Measurements from ENCODE around the gene COA7. TPM values are rescaled to one million over a fixed set of nuclear protein-coding genes. Genes with fewer than 3 reads are reported as not detected.

The COA7 gene
- polyA plus RNA-seq, 3 donors, result 4.8 to 8.5 (median 6.2) TPM

DNA sequence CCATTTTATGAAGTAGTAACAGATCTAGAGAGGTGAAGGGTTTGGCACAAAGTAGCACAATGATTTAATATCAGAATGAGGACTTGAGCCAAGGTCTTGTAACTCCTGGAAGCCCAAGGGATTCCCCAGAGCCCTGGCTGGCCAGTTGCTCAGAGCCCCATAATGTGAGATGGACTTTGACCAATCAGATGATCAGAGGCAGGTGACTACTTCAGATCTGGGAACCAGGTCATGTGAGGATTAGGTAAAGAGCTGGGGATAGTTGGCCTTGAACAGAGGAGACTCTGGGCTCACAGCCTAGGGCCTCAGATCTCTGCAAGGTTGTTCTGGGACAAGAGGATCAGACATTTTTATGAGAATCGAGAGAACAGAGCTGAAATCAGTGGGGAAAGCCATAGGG, 46.2 kb downstream of the COA7 start:
- no peak for DNase-seq
- H3K36me3 Mint-ChIP-seq, result no peaks in the 10 kb centered on the region
- intact Hi-C loops (cut with micrococcal nuclease), result no loop called here

GRCh38 chr1:52645261-52645660, 52.9 kb downstream of the COA7 start:
- Mint-ChIP-seq H3K9me3 (peaks cover 0 to 5% (median 2%) of the 10 kb centered on the region in 7 donors), H3K36me3 (peaks cover 0 to 4% of the 10 kb centered on the region in 2 donors), H3K27me3 (ENCODE audit: low read depth in 3 of 3) (peaks cover 0 to 4% (median 1%) of the 10 kb centered on the region in 3 donors), H3K27ac (no peak overlapping the region), H3K4me1 (peaks cover 6% of the 10 kb centered on the region), H3K4me3 (no peak overlapping the region)
- TF ChIP-seq, protein P1, sequence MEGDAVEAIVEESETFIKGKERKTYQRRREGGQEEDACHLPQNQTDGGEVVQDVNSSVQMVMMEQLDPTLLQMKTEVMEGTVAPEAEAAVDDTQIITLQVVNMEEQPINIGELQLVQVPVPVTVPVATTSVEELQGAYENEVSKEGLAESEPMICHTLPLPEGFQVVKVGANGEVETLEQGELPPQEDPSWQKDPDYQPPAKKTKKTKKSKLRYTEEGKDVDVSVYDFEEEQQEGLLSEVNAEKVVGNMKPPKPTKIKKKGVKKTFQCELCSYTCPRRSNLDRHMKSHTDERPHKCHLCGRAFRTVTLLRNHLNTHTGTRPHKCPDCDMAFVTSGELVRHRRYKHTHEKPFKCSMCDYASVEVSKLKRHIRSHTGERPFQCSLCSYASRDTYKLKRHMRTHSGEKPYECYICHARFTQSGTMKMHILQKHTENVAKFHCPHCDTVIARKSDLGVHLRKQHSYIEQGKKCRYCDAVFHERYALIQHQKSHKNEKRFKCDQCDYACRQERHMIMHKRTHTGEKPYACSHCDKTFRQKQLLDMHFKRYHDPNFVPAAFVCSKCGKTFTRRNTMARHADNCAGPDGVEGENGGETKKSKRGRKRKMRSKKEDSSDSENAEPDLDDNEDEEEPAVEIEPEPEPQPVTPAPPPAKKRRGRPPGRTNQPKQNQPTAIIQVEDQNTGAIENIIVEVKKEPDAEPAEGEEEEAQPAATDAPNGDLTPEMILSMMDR (IDR thresholded peaks at IDR 0.05), result no peak
- intact Hi-C loops (cut with micrococcal nuclease), result no loop called here
- DNase-seq, result no peak
- no peak overlapping the region for H3K4me2 ChIP-seq (replicated peaks; ENCODE audit: extremely low read depth, low read length, poor library complexity, severe bottlenecking)
- no peaks in the 10 kb centered on the region for H3K79me2 ChIP-seq (ENCODE audit: insufficient read depth, low read length)
- H3K9me3 ChIP-seq (replicated peaks in 1 of 2; ENCODE audit: control insufficient read depth in 1 of 2, insufficient read depth in 1 of 2, low read length in 2 of 2), result no peaks in the 10 kb centered on the region
- no peaks in the 10 kb centered on the region for H4K20me1 ChIP-seq (ENCODE audit: insufficient read depth, low read length)
- no peak overlapping the region for H2AFZ ChIP-seq (ENCODE audit: insufficient read depth, low read depth, low read length, poor library complexity, severe bottlenecking)
- WGBS (ENCODE audit: insufficient coverage), result 80% methylated on average over 1 of the region's 6 CpGs
- H3K4me3 ChIP-seq (replicated peaks in 1 of 3; ENCODE audit: low read depth in 2 of 3, low read length in 3 of 3), result no peak overlapping the region
- no peaks in the 10 kb centered on the region for H3K27me3 ChIP-seq (ENCODE audit: control insufficient read depth in 2 of 2, insufficient read depth in 2 of 2, low read length in 2 of 2)
- H3K36me3 ChIP-seq (replicated peaks in 1 of 2; ENCODE audit: control insufficient read depth in 1 of 2, insufficient read depth in 2 of 2, low read length in 2 of 2), result no peaks in the 10 kb centered on the region
- no peak overlapping the region for H3K9ac ChIP-seq (ENCODE audit: insufficient read depth, low read length, poor library complexity, severe bottlenecking)
- no peaks in the 10 kb centered on the region for H3K4me1 ChIP-seq (ENCODE audit: control insufficient read depth in 1 of 2, insufficient read depth in 2 of 2, low read length in 2 of 2)
- no peak overlapping the region for H3K27ac ChIP-seq (ENCODE audit: low read depth in 1 of 2, low read length in 2 of 2)

More for the DNA sequence above, 46.2 kb downstream of the COA7 start:
- Mint-ChIP-seq H3K4me3 (no peak overlapping the region), H3K4me1 (peaks cover 5% of the 10 kb centered on the region), H3K9me3 (peaks cover 0 to 3% (median 0%) of the 10 kb centered on the region in 7 donors), H3K27me3 (ENCODE audit: low read depth in 3 of 3) (no peaks in the 10 kb centered on the region), H3K27ac (no peak overlapping the region)
- no peak overlapping the region for H3K4me2 ChIP-seq (replicated peaks; ENCODE audit: extremely low read depth, low read length, poor library complexity, severe bottlenecking)
- no peak overlapping the region for H3K9ac ChIP-seq (ENCODE audit: insufficient read depth, low read length, poor library complexity, severe bottlenecking)
- no peak overlapping the region for H2AFZ ChIP-seq (ENCODE audit: insufficient read depth, low read depth, low read length, poor library complexity, severe bottlenecking)
- TF ChIP-seq, protein P1 (IDR thresholded peaks at IDR 0.05), result no peak
- no peaks in the 10 kb centered on the region for H3K27me3 ChIP-seq (ENCODE audit: control insufficient read depth in 2 of 2, insufficient read depth in 2 of 2, low read length in 2 of 2)
- H3K4me1 ChIP-seq (ENCODE audit: control insufficient read depth in 1 of 2, insufficient read depth in 2 of 2, low read length in 2 of 2), result no peaks in the 10 kb centered on the region
- H4K20me1 ChIP-seq (ENCODE audit: insufficient read depth, low read length), result no peaks in the 10 kb centered on the region
- WGBS (ENCODE audit: insufficient coverage), result no CpG with 5 or more reads among the region's 1 CpG
- no peaks in the 10 kb centered on the region for H3K79me2 ChIP-seq (ENCODE audit: insufficient read depth, low read length)
- H3K4me3 ChIP-seq (replicated peaks in 1 of 3; ENCODE audit: low read depth in 2 of 3, low read length in 3 of 3), result no peak overlapping the region
- no peaks in the 10 kb centered on the region for H3K36me3 ChIP-seq (replicated peaks in 1 of 2; ENCODE audit: control insufficient read depth in 1 of 2, insufficient read depth in 2 of 2, low read length in 2 of 2)
- H3K27ac ChIP-seq (ENCODE audit: low read depth in 1 of 2, low read length in 2 of 2), result no peak overlapping the region
- no peaks in the 10 kb centered on the region for H3K9me3 ChIP-seq (replicated peaks in 1 of 2; ENCODE audit: control insufficient read depth in 1 of 2, insufficient read depth in 1 of 2, low read length in 2 of 2)

Data from CD14-positive monocyte (primary cell).